GM13976 (cell line): ENCODE data around the gene PPP3CA.

Source experiments
- DNase-seq: peaks from one replicate; pipeline ENCODE4 v3.0.0; 2012; ENCODE audit warnings: low spot score
- in situ Hi-C: fragments of 300-500 bp; cut with MboI; formaldehyde crosslinking; loops from one replicate; pipeline ENCODE4 v1.12.0; 2022; ENCODE audit warnings: low sequenced_read_pairs, mixed read lengths, inconsistent platforms; ENCODE audit not compliant: unreplicated experiment
- TF ChIP-seq, protein P1 (sequence below): IDR thresholded peaks from 2 replicates; pipeline ENCODE4 v1.5.1; 2012; ENCODE audit warnings: borderline replicate concordance, mild to moderate bottlenecking; ENCODE audit not compliant: insufficient read depth; ENCODE audit errors: extremely low read depth, missing control alignments, control extremely low read depth

PPP3CA gene

GRCh38 chr4:100989401-100989800 lies 357.9 kb downstream of the PPP3CA start:
- TF ChIP-seq, protein P1, sequence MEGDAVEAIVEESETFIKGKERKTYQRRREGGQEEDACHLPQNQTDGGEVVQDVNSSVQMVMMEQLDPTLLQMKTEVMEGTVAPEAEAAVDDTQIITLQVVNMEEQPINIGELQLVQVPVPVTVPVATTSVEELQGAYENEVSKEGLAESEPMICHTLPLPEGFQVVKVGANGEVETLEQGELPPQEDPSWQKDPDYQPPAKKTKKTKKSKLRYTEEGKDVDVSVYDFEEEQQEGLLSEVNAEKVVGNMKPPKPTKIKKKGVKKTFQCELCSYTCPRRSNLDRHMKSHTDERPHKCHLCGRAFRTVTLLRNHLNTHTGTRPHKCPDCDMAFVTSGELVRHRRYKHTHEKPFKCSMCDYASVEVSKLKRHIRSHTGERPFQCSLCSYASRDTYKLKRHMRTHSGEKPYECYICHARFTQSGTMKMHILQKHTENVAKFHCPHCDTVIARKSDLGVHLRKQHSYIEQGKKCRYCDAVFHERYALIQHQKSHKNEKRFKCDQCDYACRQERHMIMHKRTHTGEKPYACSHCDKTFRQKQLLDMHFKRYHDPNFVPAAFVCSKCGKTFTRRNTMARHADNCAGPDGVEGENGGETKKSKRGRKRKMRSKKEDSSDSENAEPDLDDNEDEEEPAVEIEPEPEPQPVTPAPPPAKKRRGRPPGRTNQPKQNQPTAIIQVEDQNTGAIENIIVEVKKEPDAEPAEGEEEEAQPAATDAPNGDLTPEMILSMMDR, result no peak
- no peak for DNase-seq
- in situ Hi-C loops, result no loop called here

DNA sequence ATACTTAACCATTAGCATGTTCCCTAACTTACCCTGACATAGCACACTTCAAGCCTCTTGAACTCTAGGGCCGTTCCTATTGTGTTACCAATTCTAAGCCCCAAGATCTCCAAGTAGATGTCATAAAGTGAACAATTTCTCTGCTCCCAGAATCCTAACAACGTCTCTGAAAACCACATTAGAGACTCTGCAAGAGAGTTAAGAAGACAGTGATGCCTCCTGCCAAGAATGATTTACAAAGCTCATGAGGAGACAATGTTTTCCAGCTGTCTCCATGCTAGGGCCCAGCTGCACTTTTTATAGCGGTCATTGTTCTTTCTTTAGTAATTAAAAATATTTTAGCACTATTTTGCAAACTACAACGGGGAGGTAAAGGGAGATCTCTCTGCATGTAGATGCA lies 358.4 kb downstream of the PPP3CA start:
- TF ChIP-seq, protein P1, result no peak
- in situ Hi-C loops, result no loop called here
- DNase-seq, result no peak

DNA sequence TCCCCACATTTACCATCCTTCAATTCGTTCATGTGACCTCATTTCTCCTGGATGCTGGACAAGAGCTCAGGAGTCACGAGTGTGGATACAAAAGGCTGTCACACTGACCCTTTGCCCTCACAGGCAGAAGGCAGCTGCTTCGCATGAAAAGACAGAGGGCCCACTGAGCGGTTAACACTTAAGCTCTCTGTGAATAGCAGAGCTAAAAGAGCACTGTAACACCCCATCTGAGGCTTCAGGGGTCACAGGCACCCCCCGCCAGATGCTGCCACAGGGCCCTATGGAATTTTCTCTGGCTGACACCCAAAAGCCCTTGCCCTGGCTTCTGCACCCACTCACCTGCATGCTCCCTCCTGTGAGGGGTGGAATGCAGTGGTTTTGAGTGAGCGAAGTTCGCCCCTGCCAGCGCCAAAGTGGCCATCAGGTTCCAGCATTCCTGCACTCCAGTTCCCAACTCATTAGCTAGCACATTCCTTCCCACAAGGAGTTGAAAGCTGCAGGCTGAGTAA lies 360.9 kb downstream of the PPP3CA start:
- TF ChIP-seq, protein P1, result no peak
- in situ Hi-C loops, result no loop called here
- DNase-seq, result no peak

- in situ Hi-C loops, result no loop called here
- TF ChIP-seq, protein P1, result no peak
- no peak for DNase-seq
Observed at GRCh38 chr4:100985576-100985975, 361.8 kb downstream of the PPP3CA start.

- no peak for DNase-seq
- TF ChIP-seq, protein P1, result no peak
- in situ Hi-C loops, result no loop called here
Observed at GRCh38 chr4:100984901-100985300, 362.4 kb downstream of the PPP3CA start.

DNA sequence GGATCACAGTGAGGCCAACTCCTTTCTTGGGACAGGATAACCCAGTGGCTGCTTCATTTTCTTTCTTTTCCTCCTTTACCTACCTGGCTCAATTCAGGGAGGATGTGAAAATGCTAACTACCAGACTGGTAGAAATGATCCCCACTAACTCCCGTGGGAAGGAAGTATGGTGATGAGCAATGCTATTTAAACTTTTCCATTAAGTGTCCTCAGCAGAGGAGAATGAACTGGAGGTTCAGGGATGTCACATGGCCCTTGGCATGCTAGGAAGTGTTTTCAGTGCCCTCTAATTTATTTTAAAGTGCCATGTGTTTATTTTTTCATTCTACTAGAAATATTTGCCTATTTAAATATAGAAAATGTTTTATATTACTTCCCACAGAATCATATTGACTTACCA lies 363.9 kb downstream of the PPP3CA start:
- DNase-seq, result no peak
- in situ Hi-C loops, result no loop called here
- TF ChIP-seq, protein P1, result no peak

GRCh38 chr4:100982345-100982744 lies 365.0 kb downstream of the PPP3CA start:
- TF ChIP-seq, protein P1, result no peak
- no peak for DNase-seq
- in situ Hi-C loops, result no loop called here
